Stimulated activated CD8-positive, alpha-beta memory T cell treated with anti-CD3 and anti-CD28 coated beads, Interleukin-12 subunit alpha, Interleukin-12 subunit beta, amount 100 ng/mL, for 24 hours (primary cell): ENCODE results near the gene IFITM5.
"Not testable (repeated sequence)": the region's sequence is repeated elsewhere in the genome, so short reads cannot be mapped to it uniquely, and the experiment has no call there.

ENCODE experiments used
- DNase-seq: peaks from one replicate; pipeline ENCODE4 v3.0.0-alpha.2; 2020; ENCODE audit errors: extremely low read depth

IFITM5 gene

GRCh38 chr11:295351-296170 is 3.8 kb downstream of the IFITM5 start:
- no peak for DNase-seq

GRCh38 chr11:294780-295179 is 4.5 kb downstream of the IFITM5 start:
- no peak for DNase-seq

- DNase-seq, result no peak
Observed at GRCh38 chr11:293852-294661, 5.3 kb downstream of the IFITM5 start.

DNA sequence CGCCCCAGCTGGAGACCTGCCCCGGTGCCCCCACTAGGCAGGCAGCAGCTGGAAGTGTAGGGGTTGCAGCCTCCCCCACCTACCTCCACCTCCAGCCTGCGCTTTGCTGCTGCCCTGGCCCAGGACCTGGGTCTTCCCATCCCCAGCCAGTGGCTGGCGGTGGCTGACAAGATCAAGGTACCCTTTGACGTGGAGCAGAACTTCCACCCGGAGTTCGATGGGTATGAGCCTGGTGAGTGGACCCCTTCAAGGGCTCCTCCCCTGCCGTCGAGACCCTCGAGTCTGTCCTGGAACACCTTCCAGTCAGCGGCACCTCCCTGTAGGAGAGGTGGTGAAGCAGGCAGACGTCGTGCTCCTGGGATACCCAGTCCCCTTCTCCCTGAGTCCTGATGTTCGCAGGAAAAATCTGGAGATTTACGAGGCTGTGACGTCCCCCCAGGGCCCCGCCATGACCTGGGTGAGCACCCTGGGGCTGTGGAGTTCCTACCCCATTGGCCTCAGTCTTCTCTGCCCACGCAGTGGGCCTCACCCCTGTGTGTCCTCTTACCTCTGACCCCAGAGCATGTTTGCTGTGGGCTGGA is 6.0 kb downstream of the IFITM5 start:
- DNase-seq, result no peak

- DNase-seq, result no peak
Observed at GRCh38 chr11:292211-293121, 6.9 kb downstream of the IFITM5 start.

GRCh38 chr11:291281-292210 is 7.8 kb downstream of the IFITM5 start:
- DNase-seq, result no peak

DNA sequence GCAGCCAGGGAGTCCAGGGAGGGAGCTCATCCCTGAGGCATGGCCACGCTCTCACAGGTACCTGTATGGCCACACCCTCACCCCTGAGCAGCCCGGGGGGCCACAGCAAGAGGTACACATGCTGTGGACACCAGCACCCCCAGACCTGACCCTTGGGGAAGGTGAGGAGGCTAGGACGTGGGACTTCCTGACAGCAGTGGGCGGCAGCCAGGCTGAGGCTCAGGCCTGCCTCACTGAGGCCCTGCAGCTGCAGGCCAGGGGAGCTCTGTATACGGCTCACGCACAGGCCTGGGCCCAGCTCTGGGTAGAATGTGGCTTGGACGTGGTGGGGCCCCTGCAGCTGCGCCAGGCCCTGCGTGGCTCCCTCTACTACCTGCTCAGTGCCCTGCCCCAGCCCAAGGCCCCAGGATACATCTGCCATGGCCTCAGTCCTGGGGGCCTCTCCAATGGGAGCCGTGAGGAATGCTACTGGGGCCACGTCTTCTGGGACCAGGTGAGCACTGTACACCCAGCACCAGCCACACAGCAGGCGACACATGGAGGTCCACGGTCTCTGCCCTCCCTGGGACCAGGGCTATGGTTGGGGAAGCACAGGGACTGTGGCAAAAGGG is 8.6 kb downstream of the IFITM5 start:
- no peak for DNase-seq

DNA sequence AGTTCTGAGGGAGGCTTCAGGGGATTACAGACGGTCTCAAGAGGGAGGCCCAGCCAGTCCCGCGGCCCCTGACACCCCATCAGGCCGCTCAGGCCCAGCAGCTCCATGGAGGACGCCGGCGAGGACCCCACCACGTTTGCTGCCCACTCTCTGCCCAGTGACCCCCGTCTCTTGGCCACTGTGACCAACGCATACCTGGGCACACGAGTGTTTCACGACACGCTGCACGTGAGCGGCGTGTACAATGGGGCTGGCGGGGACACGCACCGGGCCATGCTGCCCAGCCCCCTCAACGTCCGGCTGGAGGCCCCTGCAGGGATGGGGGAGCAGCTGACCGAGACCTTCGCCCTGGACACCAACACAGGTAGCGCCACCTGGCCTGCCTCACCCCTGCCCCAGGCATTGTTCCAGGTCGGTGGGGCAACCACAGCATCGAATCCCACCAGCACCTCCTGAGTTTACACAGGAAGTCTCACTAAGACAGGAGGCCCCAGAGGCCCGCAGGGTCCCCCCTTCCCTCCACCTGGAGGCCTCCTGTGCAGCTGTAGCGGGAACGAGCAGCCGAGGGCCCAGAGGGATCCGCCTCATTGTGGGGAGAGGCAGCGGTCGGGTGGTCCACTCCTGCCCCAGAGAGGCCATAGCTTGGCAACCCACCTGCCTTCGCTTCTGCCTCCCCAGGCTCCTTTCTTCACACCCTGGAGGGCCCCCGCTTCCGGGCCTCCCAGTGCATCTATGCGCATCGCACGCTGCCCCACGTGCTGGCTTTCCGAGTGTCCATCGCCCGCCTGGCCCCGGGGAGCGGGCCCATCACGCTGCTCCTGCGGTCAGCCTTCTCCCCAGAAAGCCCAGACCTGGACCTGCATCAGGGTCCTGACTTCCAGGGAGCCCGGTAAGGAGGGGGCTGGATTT is 9.4 kb downstream of the IFITM5 start:
- no peak for DNase-seq

DNA sequence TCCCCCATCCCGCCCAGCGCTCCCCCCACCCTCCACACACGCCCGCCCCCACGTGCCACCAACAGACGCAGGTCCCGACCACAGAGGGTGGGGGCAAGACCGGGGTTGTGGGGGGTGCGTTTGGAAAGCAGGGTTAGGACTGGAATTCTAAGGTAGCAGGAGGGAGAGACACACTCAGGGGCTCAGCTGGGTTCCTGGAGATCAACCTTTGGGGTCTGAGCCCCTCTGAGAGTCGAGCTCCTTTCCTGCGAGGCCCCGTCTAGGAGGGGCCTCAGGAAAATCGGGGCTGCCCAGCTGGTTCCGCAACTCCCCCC is 10.0 kb downstream of the IFITM5 start:
- no peak for DNase-seq

- DNase-seq, result no peak
Observed at GRCh38 chr11:288478-289397, 10.6 kb downstream of the IFITM5 start, which contains the start of gene PGGHG. Gene PGGHG, plus strand, starts transcription at chr11:289126. Its CDS starts 691 bp downstream, at chr11:289817.

- DNase-seq, result no peak
Observed at GRCh38 chr11:287821-288477, 11.4 kb downstream of the IFITM5 start.

DNA sequence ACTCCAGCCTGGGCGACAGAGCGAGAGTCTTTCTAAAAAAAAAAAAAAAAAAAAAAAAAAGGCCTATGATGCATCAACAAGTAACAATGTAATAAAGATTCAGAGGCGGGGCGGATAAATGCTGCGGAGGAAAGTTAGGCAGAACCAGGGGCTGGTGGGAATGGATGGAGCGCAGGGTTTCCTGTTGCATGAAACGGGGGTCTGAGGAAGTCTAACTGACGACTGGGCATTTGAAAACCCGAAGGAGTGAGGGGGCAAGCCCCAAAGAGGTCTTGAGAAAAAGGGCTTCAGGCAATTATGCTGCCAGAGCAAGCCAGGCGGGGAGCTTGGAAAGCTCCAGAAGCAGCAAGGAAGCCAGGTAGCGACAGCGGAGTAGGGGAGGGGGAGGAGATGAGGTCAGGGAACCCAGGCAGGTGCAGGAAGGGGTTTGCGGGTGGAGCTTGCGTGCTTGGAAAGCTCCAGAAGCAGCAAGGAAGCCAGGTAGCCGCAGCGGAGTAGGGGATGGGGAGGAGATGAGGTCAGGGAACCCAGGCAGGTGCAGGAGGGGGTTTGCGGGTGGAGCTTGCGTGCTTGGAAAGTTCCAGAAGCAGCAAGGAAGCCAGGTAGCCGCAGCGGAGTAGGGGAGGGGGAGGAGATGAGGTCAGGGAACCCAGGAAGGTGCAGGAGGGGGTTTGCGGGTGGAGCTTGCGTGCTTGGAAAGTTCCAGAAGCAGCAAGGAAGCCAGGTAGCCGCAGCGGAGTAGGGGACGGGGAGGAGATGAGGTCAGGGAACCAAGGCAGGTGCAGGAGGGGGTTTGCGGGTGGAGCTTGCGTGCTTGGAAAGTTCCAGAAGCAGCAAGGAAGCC is 12.1 kb downstream of the IFITM5 start:
- DNase-seq, result not testable (repeated sequence)

DNA sequence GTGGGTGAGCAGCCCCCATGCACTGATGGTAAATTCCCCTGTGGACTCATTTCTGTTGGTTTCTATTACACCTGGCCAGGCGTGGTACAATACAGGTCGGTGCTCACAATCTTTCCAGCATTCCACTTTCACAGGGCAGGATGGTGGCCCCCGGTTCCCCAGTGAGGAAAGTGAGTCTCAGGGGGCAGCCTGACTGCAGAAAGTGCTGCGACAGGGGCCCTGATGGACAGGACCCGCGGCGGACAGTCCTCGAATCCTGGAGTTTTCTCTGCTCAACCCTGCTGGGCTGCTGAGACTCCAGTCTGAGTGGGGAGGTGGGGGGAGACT is 13.5 kb downstream of the IFITM5 start:
- no peak for DNase-seq

DNA sequence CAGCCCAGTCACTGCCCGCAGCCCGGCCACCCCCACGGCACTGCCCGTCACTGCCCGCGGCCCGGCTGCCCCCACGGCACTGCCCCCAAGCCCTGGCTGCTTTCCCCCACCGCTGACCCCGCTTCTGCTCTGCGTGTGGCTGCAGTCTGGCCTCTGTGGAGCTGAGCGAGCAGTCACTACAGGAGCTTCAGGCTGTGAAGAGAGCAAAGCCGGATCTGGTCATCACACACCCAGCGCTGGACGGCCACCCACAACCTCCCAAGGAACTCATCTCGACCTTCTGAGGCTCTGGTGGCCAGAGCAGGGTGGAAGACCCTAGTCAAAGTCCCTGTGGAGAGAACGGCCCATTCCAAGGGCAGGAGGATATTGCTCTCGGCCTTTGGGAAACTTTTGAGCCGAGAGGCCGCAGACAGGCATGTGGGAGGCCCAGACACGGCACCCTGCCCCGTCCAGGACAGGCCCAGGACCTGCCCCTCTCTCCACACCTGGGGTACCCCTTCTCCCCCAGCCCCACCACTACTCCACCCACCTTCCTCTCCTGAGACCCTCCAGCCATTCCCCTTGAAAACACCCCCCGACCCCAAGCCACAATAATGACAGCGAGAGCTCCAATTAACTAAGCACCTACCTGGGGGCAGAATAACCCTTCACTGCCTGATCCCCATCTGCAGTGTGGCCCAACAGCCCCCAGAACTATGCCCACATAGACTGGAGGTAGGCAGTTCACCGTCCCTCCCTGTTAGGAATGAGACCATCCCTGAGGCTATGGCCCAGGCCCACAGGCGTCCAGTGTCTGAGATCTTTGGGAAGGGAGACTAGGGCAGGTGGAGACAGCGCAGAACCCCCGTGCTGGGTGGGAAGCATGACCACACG is 14.1 kb downstream of the IFITM5 start:
- DNase-seq, result no peak

DNA sequence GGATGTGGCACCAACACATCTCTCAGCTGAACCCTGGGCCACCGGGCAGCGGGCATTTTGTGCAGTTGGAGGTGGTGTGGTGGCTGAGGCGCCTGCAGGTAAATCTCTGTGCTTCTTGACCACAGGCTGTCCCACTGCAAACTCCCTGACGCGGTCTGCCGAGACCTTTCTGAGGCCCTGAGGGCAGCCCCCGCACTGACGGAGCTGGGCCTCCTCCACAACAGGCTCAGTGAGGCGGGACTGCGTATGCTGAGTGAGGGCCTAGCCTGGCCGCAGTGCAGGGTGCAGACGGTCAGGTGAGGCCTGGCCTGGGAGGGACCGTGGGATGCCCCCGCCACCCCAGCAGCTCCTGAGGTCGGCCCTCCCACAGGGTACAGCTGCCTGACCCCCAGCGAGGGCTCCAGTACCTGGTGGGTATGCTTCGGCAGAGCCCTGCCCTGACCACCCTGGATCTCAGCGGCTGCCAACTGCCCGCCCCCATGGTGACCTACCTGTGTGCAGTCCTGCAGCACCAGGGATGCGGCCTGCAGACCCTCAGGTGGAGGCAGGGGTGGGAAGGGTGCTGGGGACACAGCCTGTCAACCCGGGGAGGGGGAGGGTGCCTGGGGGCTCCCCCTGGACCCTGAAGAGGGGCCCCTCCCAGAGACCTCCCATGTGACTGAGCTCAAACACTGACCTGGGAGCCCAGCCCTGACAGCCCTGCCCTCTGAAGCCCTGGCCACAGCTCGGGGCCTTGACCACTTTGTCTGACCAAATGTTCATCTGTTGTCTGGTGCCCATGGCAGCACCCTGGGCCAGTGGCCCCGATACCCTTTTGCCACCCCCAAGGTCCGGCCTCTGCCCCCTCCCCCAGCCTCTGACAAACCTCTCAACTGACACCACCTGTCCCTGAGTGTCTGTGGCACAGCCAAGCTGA is 15.0 kb downstream of the IFITM5 start:
- no peak for DNase-seq
